NCI-H226 (cell line): Measurements from ENCODE around the gene KPNB1.
A peak's percentile ranks its signal among the peaks of the same experiment; 100 is the strongest.
"Not testable (repeated sequence)": the region's sequence is repeated elsewhere in the genome, so short reads cannot be mapped to it uniquely, and the experiment has no call there.

Experiments used
- DNase-seq: peaks from one replicate; pipeline ENCODE4 v3.0.0-alpha.2; 2015

The KPNB1 gene

DNA sequence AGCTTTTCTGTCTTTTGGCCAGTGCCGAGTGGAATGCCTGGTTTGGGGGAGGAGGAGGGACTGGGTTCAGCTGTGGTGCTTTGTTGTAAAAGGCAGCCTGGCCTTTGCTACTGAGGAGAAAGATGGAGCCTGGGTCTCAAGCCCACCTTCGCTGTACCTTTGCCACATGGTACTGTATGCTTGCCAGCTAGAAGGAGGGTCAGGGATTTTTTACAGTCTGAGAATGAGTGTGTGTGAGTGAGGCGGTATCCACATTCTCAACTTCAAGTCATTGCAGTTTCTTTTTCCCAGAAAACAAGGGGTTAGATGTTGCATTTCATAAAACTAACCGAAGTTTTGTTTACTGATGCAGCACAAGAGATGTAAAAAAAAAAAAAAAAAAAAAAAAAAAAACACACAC, 33.0 kb downstream of the KPNB1 start:
- DNase-seq = not testable (repeated sequence)

DNA sequence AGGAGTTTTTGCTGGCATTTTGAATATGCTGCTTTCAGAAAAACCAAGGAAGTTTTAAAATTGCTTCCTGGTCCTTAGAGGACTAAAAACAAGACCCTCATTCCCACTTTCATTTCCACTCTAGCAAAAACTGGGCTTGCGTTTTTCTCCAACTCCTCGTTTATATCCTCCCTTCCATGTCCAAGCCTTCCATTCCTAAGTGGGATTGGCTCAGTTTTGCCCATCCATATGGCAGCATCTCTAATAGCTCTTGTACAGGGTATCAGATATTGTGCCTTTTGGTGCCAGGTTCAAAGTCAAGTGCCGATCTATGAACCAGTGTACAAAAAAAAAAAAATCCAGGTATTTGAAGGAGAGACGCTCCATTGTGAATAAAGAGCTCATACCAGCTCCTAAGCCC, 34.3 kb downstream of the KPNB1 start:
- DNase-seq = no peak

DNA sequence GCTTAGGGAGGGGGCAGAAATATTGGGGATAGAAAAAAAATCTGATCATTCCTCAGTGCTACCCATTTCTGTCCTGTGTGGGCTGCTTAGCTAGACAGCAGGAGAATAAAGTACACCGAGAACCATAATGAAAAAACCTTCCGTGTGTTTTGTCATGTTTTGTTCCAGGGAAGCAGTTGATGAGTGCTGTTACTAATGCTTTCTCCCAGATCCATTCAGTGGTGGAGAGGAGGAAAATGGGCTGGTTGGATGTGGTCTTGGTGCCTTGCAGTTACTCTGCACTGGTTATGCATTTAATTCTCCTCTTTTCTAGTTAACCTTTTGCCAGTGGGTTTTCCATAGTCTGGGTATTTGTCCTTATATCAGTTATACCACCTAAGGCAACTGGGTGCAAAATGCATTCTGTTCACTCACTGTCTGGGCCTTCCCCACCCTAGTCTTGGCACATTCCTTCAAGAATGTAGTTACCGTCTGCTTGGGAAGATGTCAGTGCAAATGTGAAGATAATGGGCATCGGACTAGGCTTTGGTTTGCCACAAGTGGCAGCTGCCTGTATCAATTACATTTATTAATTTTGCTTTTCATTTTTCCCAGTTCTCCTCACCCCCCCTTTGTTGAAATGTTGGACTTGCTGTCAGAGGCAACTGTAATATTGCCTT, 34.9 kb downstream of the KPNB1 start:
- DNase-seq = no peak

DNA sequence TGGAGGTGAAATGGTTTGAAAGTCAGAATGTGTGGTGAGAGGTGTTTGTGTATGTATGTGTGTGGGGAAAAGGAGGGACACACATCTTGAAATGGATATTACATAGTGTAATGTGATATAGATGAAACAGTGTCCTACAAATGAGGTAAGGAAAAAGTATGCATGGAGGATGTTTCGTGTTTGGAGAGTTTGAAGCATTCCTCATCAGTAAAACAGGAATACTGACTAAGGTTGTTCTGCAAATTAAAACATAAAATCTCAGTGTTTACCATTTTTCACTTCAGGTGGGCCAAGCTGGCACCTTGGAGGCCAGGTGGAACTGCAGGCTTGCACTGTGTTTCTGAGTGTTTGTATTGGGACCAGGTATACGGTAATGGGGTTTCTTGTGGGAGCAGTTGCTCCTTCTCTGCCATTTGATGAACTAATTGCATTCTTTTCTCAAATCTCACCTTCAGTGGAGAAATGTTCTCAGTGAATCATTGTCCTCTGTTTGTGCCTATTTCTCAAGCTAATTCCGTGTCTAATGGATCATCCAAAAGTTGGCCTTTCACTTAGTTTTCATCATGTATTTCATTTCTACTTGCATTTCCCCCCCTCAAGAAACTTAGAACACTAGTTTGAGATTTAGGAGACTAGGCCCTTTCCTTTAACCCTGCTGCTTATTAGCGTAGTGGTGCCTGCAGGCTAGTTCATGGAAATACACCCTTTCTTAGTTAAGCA, 36.0 kb downstream of the KPNB1 start:
- no peak for DNase-seq

DNA sequence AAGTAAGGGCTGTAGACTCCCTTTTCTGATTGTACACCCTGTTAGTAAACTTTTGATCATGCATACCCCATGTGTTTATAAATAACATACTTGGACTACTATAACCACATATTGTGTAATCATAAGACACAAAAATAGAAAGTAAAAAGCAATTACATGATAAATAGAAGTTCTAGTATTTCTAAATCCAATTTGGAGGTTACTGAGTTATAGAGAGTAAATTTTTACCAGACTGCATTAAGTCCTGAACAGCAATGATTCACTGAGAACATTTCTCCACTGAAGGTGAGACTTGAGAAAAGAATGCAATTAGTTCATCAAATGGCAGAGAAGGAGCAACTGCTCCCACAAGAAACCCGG, 36.5 kb downstream of the KPNB1 start:
- DNase-seq = peak; percentile 45

DNA sequence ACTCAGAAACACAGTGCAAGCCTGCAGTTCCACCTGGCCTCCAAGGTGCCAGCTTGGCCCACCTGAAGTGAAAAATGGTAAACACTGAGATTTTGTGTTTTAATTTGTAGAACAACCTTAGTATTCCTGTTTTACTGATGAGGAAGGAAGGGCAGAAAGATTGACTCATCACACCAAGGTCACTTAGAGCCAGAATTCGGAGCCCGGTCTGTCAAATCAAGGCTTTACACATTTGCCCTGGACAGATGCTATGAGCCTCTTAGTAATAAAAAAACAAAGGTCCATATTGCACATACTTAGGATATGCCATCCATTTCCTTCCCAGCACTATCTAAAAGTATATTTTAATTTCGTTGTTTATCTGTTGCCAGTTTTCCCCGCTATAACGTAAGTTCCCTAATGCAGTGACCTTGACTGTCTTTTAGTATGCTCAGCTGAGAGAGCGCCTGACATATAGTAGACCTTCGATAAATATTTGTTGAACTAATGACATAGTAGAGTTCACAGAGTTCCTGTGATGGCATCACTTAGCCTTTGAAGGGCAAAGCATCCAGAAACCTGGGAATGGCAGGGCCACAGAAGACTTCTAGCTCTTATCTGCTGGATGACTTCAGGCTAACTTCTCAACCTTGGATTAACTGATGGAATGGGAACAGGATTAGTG, 37.1 kb downstream of the KPNB1 start:
- DNase-seq = peak; percentile 22

DNA sequence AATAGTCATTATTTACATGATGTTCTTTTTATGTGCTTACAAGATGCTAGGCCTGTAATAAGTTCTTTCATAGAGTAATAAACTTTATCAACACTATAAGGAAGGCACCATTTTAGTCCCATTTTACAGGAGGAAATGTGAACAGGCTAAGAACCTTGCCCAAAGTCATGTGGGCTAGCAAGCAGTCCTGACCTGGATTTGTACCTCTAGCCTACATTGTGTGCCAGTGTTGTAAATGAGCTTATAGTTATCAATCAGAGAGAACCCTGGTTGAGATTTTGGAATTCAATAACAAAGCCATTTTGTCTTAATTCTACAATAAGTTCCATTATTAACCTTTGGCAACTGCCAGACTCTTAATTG, 37.6 kb downstream of the KPNB1 start:
- DNase-seq = no peak

DNA sequence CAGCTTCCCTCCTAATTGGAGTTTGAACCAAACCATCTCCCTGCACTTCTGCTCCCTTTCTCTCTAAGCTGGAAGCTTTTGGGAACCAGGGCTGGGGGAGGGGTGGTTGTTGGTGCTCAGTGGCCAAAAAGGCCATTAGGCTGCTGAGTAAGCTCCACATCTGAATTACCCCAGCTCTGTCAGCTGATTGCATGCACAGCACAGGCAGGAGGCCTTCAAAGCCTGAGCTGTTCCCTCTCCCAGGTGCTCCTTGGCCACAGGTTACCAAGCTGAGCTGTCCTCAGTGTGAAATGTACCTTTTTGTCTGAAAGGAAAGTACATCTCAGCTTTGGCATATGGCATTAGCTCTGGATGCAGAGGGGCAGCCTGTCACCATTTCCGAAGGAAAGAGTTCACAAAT, 38.0 kb downstream of the KPNB1 start:
- DNase-seq = no peak

DNA sequence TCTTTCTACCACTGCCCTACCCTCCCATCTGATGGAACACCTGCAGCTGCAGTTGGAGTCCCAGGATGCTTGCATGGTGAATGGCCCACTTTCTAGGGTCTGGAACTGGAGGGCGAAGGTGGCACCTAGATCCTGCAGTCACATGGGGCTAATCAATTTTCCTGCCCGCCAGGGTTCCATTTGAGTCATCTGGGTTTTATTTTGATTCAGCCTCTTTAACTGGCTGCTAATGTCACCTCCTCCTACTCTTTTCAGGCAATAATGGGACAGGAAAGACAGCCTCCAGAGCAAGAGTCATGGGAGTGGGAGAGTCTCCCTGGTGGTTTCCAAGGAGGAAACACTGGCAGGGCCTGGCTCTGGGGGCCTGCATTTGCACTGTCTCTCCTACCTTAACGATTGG, 40.4 kb downstream of the KPNB1 start:
- DNase-seq = no peak

DNA sequence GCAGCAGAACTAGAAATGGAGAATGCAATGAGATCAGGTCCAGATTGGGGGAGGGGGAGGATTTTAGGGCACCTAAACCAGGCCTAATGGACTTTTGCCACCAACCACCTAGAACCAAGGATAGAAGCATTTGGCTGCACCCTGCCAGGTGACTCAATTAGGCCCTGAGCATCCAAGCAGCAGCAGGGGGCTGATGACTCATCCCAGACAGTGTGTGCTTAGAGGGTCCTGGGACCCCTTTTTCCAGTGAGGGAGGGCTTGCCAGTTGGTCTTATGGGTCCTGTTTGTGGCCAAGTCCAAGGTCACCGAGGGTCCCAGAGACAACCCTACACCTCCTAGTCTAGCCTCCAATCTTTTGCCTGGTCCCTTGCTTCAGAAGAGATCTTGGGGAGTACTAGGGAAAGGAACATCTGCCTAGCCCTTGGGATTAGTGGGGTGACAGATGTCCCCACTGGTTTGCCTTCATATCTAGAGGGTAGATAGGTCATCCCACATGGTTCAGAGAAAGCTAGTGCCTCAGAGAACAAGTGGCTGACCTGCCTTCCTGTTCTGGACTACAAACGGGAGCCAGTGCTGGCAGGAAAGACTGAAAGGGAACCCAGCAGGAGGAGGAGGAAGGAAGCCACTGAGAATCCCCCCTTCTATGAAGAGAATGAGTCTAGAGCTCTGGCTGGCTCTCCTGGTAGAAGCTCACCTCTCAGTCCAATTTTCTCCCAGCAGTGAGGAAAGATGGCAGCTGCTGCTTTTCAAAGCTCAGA, 42.6 kb downstream of the KPNB1 start:
- DNase-seq = no peak

DNA sequence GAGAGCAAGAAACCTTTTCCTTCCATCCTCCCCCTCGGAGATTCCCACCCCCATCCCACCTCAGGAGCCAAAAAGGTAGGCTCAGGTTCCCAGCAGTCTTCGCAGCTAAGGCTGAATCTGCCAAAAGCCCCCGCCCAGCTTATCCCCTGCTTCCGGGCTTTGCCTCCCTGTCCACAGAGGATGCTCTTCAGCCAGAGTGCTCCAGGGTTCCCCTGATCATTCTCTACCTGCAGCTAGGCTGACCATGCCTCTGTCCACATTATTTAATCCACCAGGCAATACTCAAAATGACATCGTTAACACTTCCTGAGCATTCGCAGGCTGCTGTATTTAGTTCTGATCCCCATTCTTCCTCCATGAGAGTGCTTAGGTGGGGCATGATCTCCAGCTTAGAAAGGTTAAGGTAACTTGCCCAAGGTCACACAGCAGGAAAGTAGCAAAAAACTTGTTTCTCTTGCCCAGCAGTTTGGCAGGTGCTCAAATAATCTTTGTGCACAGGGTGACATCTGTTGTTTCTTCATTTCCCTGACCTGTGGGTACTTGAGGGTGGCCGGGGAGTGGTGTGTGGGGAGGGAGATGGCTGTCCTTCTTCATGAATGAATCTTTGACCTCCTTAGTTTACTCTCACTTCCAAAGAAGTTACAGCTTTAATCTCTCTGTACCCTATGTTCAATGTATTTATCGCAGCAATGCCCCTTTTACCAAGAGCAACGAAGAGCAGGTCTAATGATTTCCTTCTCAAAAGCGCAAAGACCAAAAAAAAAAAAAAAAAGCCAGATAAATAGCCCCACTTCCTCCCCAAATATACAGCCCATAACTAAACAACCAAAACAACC, 43.4 kb downstream of the KPNB1 start:
- no peak for DNase-seq

DNA sequence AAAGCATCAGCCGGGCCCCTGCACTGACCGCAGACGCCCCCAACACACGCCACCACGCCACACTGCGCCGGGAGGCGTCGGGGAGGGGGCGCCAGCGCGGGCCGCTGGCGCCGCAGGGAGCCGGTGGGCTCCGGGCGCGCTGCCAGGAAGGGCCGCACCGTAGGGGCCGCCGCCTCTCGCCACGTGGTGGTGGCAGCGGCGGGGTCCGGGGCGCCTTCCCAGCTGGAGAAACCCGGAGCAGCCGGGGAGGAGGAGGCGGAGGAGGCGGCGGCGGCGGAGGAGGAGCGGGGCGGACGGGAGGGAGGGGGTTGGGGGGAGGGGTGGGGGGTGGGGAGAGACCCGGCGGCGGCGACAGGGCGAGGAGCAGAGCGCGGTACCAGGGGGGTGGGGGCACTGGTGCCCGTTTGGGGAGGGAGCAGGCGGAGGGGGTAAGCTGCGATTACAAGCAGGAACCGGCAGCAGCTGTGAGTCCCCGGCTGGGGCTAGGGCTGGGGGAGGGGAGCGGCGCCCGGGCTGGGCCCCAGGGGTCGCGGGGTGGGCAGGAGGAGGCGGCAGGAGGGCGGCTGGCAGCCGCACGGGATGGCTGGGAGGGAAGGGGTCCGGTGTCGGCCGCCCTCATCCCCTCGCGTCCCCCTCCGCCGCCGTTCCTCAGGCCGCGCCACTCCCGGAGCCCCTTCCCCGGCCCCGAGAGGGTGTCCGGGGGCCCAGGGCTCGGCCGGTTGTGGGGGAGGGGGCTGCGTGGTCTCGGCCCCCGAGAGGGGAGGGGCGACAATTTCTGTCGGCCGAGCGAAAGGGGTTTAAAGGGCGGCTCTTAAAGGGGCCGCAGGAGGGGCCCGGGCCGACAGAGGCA, 44.2 kb downstream of the KPNB1 start, which contains the start of gene TBKBP1:
TSS of gene TBKBP1 (plus strand) at position 431 of the 850 bp plus-strand sequence. CDS start 1,952 bp downstream, outside the sequence.
- no peak for DNase-seq

DNA sequence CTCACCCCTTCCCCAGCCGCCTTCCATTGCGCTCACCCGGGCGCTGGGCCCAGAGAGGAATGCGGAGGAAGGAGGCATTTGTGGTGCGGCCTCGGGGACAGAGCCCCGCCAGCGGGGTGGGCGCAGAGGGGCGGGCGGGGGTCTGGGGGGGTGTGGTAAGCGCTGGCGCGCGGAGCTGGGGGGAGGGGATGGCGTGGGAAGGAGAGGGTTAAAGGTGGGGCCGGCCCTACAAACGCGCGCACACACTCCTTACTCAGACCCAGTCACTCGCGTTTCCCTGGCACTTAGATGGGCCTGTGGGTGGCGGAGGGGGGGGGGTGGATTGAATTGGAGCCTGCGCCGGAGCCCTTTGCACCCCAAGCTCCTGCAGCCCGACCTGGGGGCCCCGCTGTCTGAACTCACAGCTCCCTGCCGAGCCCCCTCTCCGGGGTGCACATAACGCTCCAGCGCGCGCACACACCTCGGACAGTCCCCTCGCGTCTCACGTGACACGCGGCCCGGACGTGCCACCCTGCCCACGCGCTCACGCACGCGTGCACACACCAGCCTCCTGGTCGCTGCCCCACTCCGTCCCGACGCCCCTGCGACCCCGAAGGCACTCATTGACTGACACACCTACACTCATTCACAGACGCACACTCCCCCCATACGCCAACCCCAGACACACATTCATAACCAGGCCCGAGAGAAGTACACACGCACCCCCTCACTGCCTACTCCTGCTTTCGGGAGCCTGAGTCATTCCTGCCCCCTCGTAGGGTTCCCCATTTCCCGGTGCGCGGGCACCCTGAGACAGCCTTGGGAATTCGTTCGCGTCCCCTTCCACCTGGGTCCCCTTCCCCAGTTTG, 45.1 kb downstream of the KPNB1 start:
- DNase-seq = no peak

DNA sequence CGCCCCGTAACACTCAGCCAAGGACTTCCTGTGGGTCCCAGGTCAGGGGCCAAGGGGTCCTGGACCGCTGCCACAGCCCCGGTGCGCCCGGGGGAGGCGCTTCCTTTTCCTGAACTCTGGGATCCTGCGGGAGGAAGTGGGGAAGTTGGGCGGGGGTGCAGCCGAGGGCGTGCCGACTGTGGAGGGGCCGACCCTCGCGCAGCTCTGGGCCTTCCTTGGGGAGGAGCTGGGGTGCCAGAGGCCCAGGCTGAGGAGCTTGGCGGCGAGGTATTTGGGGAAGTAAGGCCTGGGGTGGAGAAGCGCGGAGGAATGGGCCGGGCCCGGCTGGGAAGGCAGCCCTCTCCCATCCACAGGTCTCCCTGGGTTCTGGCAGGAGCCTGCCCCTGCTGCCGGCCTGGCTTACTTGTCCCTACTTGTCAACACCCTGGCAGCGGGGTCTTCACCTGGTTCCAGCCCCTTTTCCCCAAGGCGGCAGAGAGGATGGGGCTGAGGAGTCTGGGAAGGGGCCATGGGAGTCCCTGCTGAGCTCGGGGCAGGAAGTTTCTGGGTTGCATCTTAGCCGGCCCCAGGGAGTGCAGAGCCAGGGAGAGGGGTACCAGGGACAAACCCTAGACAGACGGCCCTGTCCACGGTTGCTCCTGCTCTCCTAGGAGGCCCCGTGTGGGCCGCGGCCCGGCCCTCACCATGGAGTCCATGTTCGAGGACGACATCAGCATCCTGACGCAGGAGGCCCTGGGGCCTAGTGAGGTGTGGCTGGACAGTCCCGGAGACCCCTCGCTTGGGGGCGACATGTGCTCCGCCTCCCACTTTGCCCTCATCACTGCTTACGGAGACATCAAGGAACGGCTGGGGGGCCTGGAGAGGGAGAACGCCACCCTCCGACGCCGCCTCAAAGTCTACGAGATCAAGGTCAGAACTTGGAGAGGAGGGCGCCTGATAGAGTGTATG, 46.0 kb downstream of the KPNB1 start:
- DNase-seq = no peak

DNA sequence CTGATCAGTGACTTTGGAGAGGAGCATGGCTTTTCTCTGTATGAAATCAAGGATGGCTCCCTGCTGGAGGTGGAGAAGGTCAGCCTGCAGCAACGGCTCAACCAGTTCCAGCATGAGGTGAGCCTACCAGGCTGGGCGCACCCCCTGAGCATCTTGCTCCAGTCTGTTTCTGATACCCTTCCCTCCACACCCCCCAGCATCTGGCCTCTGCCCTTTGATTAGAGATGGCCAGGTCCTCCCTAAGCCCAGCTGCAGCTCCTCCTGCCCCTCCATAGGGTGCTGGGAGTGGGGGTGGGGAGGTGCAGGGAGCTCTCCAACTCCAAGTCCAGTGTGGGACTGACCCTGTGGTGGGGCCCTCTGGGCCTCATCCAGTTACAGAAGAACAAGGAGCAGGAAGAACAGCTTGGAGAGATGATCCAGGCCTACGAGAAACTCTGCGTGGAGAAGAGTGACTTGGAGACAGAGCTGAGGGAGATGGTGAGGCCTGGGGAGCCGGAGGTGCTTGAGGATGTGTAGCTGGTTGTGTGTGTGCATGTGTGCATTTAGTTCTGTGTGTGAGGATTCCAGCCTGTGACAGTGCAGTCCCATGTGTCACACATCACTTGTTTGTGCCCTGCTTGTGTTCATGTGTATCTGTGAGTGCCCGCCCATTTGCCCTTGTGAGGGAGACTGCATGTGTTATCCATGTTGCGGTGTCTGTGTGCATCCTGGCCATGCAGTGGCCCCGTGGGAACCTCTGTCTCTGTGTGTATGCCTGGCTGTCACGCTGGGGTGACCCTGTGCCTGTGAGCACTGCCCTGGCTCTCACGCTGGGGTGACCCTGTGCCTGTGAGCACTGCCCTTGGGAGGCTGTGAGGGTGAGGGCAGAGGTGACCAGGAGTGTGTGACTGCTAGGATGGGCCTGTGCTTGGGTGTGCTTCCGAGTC, 47.3 kb downstream of the KPNB1 start:
- DNase-seq = no peak

DNA sequence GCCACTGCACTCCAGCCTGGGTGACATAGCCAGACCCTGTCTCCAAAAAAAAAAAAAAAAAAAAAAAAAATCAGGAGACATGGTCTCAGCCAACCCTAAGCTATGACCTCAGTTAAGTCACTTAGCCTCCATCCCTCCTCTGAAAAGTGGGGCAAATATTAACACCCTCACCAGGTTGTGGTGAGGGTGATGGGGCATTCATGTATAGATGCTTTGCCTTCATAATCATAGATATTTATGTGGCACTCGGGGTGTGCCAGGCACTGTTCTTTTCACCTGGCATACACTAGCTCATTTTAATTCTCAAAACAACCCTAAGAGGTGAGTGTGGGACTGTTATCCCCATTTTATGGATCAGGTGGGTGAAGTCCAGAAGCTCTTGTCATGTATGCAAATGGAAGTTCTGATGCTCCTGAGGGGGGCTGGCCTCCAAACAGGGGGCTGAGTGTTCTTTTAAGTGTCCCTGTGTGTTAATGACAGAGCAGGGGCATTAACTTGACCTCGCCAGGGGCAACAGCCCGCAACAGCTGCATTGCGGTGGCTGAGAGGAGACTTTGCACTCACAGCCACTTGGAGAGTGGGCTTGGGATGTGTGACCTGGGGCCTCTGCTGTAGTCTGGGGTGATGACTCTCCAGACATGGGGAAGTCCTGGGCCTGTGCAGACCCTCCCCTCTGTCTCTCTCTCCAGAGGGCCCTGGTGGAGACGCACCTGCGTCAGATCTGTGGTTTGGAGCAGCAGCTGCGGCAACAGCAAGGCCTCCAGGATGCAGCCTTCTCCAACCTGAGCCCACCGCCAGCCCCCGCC, 48.4 kb downstream of the KPNB1 start:
- no peak for DNase-seq
